Adipose tissue (tissue), 3 donors: ENCODE measurements around the gene LYPD6B. TPM values are rescaled to one million over a fixed set of nuclear protein-coding genes. Genes with fewer than 3 reads are reported as not detected.

Experiments used
- polyA plus RNA-seq, 3 donors: library from polyadenylated mRNA; stranded (reverse); fragments of 200-250 nt; gene quantifications; one replicate each; pipeline ENCODE4 v1.2.3, GENCODE V29; 2013
- donor health status: healthy with polysubstance abuse.
- donor health status: Bipolar disorder and iron deficiency.
- donor health status: healthy.

Gene LYPD6B
- polyA plus RNA-seq, 3 donors: 4.3 to 6.6 TPM; not detected in 1

Other genes starting within 250 kb of the LYPD6B start
- gene KIF5C, start 163.5 kb upstream of the LYPD6B start, polyA plus RNA-seq: 1 to 10 TPM in 2 of 3 donors, under 1 TPM in 1; 0.51 to 1.7 (median 1.2) TPM